ENCODE results near the gene EHD1. TPM values are rescaled to one million over a fixed set of nuclear protein-coding genes. Genes with fewer than 3 reads are reported as not detected.

Gene EHD1
- total RNA-seq, 2 donors from 2014 or later = 18.7 to 45.2 TPM

GRCh38 chr11:64884019-64884418 lies 5.6 kb upstream of the EHD1 start:
- Histone ChIP-seq H3K36me3 (replicated peaks in 1 of 2; ENCODE audit: insufficient read depth in 1 of 2, low read depth in 2 of 2) (no peaks in the 10 kb centered on the region), H3K9me3 (no peaks in the 10 kb centered on the region), H3K27me3 (no peaks in the 10 kb centered on the region), H3K4me3 (no peak overlapping the region), H3K27ac (no peak overlapping the region), H3K4me1 (peaks cover 27% of the 10 kb centered on the region)
- DNase-seq (no peak), ATAC-seq (no peak)
- WGBS, 2 donors = 81 to 91% methylated on average over 7 to 8 of the region's 8 CpGs
- TF ChIP-seq CTCF (IDR thresholded peaks at IDR 0.05) (no peak), POLR2A (IDR thresholded peaks at IDR 0.05) (no peak)
- intact Hi-C loops (cut with DNase I) = no loop called here

- WGBS, 2 donors = 60 to 79% methylated on average over 2 to 5 of the region's 5 CpGs
- DNase-seq (no peak), ATAC-seq (no peak)
- Histone ChIP-seq H3K36me3 (replicated peaks in 1 of 2; ENCODE audit: insufficient read depth in 1 of 2, low read depth in 2 of 2) (no peaks in the 10 kb centered on the region), H3K27ac (no peak overlapping the region), H3K27me3 (no peaks in the 10 kb centered on the region), H3K4me1 (peaks cover 23% of the 10 kb centered on the region), H3K9me3 (no peaks in the 10 kb centered on the region), H3K4me3 (no peak overlapping the region)
- intact Hi-C loops (cut with DNase I) = no loop called here
- no peak for TF ChIP-seq CTCF (IDR thresholded peaks at IDR 0.05)
- TF ChIP-seq POLR2A (IDR thresholded peaks at IDR 0.05) = no peak
Measured at GRCh38 chr11:64883575-64883974, 5.2 kb upstream of the EHD1 start.

- WGBS, 2 donors = 52 to 55% methylated on average over 5 of the region's 5 CpGs
- intact Hi-C loops (cut with DNase I) = no loop called here
- H3K4me3 ChIP-seq = no peak overlapping the region
- no peaks in the 10 kb centered on the region for H3K27me3 ChIP-seq
- H3K27ac ChIP-seq = no peak overlapping the region
- peaks cover 18% of the 10 kb centered on the region for H3K4me1 ChIP-seq
- no peak for TF ChIP-seq POLR2A (IDR thresholded peaks at IDR 0.05)
- no peak for TF ChIP-seq CTCF (IDR thresholded peaks at IDR 0.05)
- H3K9me3 ChIP-seq = no peaks in the 10 kb centered on the region
- H3K36me3 ChIP-seq (replicated peaks in 1 of 2; ENCODE audit: insufficient read depth in 1 of 2, low read depth in 2 of 2) = no peaks in the 10 kb centered on the region
- DNase-seq (no peak), ATAC-seq (no peak)
Measured at GRCh38 chr11:64882243-64882642, 3.8 kb upstream of the EHD1 start.

GRCh38 chr11:64881476-64881875 lies 3.1 kb upstream of the EHD1 start:
- Histone ChIP-seq H3K4me1 (peaks cover 26% of the 10 kb centered on the region), H3K27me3 (no peaks in the 10 kb centered on the region), H3K4me3 (no peak overlapping the region), H3K9me3 (no peaks in the 10 kb centered on the region), H3K27ac (no peak overlapping the region), H3K36me3 (replicated peaks in 1 of 2; ENCODE audit: insufficient read depth in 1 of 2, low read depth in 2 of 2) (no peaks in the 10 kb centered on the region)
- TF ChIP-seq POLR2A (IDR thresholded peaks at IDR 0.05) (no peak), CTCF (IDR thresholded peaks at IDR 0.05) (no peak)
- WGBS, 2 donors = 60 to 74% methylated on average over 5 to 8 of the region's 8 CpGs
- DNase-seq = no peak
- ATAC-seq = no peak
- intact Hi-C loops (cut with DNase I) = no loop called here

- Histone ChIP-seq H3K4me3 (no peak overlapping the region), H3K9me3 (no peaks in the 10 kb centered on the region), H3K36me3 (replicated peaks in 1 of 2; ENCODE audit: insufficient read depth in 1 of 2, low read depth in 2 of 2) (no peaks in the 10 kb centered on the region), H3K27ac (no peak overlapping the region), H3K4me1 (peaks cover 37% of the 10 kb centered on the region), H3K27me3 (no peaks in the 10 kb centered on the region)
- intact Hi-C loops (cut with DNase I) = no loop called here
- 71 to 86% methylated on average over 14 of the region's 14 CpGs for WGBS, 2 donors
- TF ChIP-seq CTCF (IDR thresholded peaks at IDR 0.05) = no peak
- TF ChIP-seq POLR2A (IDR thresholded peaks at IDR 0.05) = no peak
- ATAC-seq (no peak), DNase-seq (no peak)
Measured at GRCh38 chr11:64880240-64881001, 2.0 kb upstream of the EHD1 start.

All from body of pancreas (tissue), 4 donors.